GM12878 (cell line): ENCODE results near the gene ARHGAP32. TPM values are rescaled to one million over a fixed set of nuclear protein-coding genes. Genes with fewer than 3 reads are reported as not detected.

Experiments
- ATAC-seq: fragments of 200-7000 bp; cut with Tn5 transposase; 3 replicates; pipeline ENCODE4 v1.9.1; 2020; ENCODE audit warnings: mild to moderate bottlenecking, moderate library complexity
- BruUV-seq: library from RNA; stranded (reverse); fragments of 400-500 nt; replicated peaks from 2 replicates; lab custom pipeline; 2021; lab: Mats Ljungman, UMichigan
- CTCF ChIA-PET: fragments of 300-600 bp; sonication (Branson Sonifier 250); formaldehyde crosslinking; extraction: SDS; loops from one replicate; lab custom pipeline; 2021; ENCODE audit warnings: inconsistent platforms; lab: Yijun Ruan, JAX
- POLR2A ChIA-PET: fragments of 350-600 bp; formaldehyde crosslinking; extraction: SDS; loops from one replicate; lab custom pipeline; 2021; ENCODE audit warnings: inconsistent platforms; lab: Charles Lee
- RAD21 ChIA-PET: fragments of 300-600 bp; sonication (Branson Sonifier 250); formaldehyde crosslinking; loops from one replicate; lab custom pipeline; 2023; ENCODE audit warnings: antibody characterized with exemption; ENCODE audit not compliant: unreplicated experiment; lab: Charles Lee
- SMC1A ChIA-PET: fragments of 300-600 bp; sonication (Branson Sonifier 250); formaldehyde crosslinking; loops from one replicate; lab custom pipeline; 2023; ENCODE audit not compliant: unreplicated experiment, uncharacterized antibody; lab: Charles Lee
- DNase-seq: peaks from one replicate; pipeline ENCODE4 v3.0.0-alpha.2; 2011; ENCODE audit warnings: low read depth, low spot score
- FAIRE-seq: peaks from 3 replicates; lab custom pipeline; 2011; peaks lifted over from hg19 to GRCh38; lab: Jason Lieb, UNC
- H2AFZ ChIP-seq: 2 replicates; pipeline ENCODE4 v1.6.0; 2011; ENCODE audit warnings: low read depth, low read length, control low read depth; ENCODE audit not compliant: control insufficient read depth
- H3K27ac ChIP-seq: 2 replicates; pipeline ENCODE4 v1.5.1; 2011; ENCODE audit warnings: control low read depth; ENCODE audit not compliant: control insufficient read depth, insufficient read depth
- H3K27me3 ChIP-seq, 2 experiments: replicated peaks in 1 of 2; 2 replicates each; pipeline versions ENCODE4 v1.6.0 to v1.6.1; 2011; ENCODE audit warnings: low read length in 1 of 2; ENCODE audit not compliant: control insufficient read depth in 2 of 2, insufficient read depth in 2 of 2
- H3K36me3 ChIP-seq, 2 experiments: 2 replicates each; pipeline ENCODE4 v1.5.1; 2011; ENCODE audit warnings: low read length in 1 of 2; ENCODE audit not compliant: control insufficient read depth in 2 of 2, insufficient read depth in 2 of 2
- H3K4me1 ChIP-seq: 2 replicates; pipeline ENCODE4 v1.6.1; 2011; ENCODE audit warnings: mild to moderate bottlenecking, low read length, moderate library complexity, mixed read lengths; ENCODE audit not compliant: control insufficient read depth, insufficient read depth
- H3K4me2 ChIP-seq: 2 replicates; pipeline ENCODE4 v1.6.0; 2011; ENCODE audit warnings: control low read depth; ENCODE audit not compliant: control insufficient read depth, insufficient read depth
- H3K4me3 ChIP-seq: fragments of 200-600 bp; sonication (generic); 2 replicates; pipeline ENCODE4 v1.5.1; 2016
- H3K79me2 ChIP-seq: 2 replicates; pipeline ENCODE4 v1.6.0; 2011; ENCODE audit warnings: low read length; ENCODE audit not compliant: control insufficient read depth, insufficient read depth
- H3K9ac ChIP-seq: 2 replicates; pipeline ENCODE4 v1.8.0; 2011; ENCODE audit warnings: low read length, control low read depth, mixed read lengths; ENCODE audit not compliant: control insufficient read depth, insufficient read depth
- H3K9me3 ChIP-seq: replicated peaks from 3 replicates; pipeline ENCODE4 v1.5.1; 2011; ENCODE audit warnings: mild to moderate bottlenecking, low read length; ENCODE audit not compliant: control insufficient read depth, insufficient read depth
- H4K20me1 ChIP-seq: 2 replicates; pipeline ENCODE4 v1.6.0; 2011; ENCODE audit not compliant: control insufficient read depth, insufficient read depth
- CEBPB ChIP-seq, 2 experiments: fragments of 150-350 bp in 1 of 2; IDR thresholded peaks; 2 replicates each; pipeline ENCODE4 v1.6.1; 2012 to 2014; ENCODE audit warnings: low read depth in 2 of 2, low read length in 2 of 2, borderline replicate concordance in 1 of 2, inconsistent platforms in 1 of 2
- ESRRA ChIP-seq: IDR thresholded peaks from 2 replicates; pipeline ENCODE4 v1.6.1; 2012; ENCODE audit warnings: mild to moderate bottlenecking, low read length, improper control_type of control experiment
- FOXK2 ChIP-seq: fragments of 450-650 bp; IDR thresholded peaks from 2 replicates; pipeline ENCODE4 v1.6.1; 2017; ENCODE audit warnings: mild to moderate bottlenecking, moderate library complexity
- HCFC1 ChIP-seq: fragments of 150-350 bp; IDR thresholded peaks from 2 replicates; pipeline ENCODE4 v1.6.1; 2014; ENCODE audit warnings: low read length
- LARP7 ChIP-seq: fragments of 450-650 bp; IDR thresholded peaks from 2 replicates; pipeline ENCODE4 v1.6.1; 2017; ENCODE audit warnings: mild to moderate bottlenecking
- POLR2A ChIP-seq: IDR thresholded peaks from 2 replicates; pipeline ENCODE4 v1.6.1; 2011; ENCODE audit warnings: low read depth, mild to moderate bottlenecking, low read length
- SIN3A ChIP-seq: IDR thresholded peaks from 2 replicates; pipeline ENCODE4 v1.6.1; 2012; ENCODE audit warnings: low read depth, low read length, improper control_type of control experiment
- SMAD1 ChIP-seq: fragments of 450-650 bp; IDR thresholded peaks from 2 replicates; pipeline ENCODE4 v1.6.1; 2018; ENCODE audit warnings: mild to moderate bottlenecking, low read depth; ENCODE audit not compliant: partially characterized antibody
- ZBED1 ChIP-seq: IDR thresholded peaks from 2 replicates; pipeline ENCODE4 v1.6.1; 2016; ENCODE audit warnings: borderline replicate concordance
- WGBS: methylation state at CpG from one replicate; pipeline ENCODE4 v1.1.6; 2016; ENCODE audit warnings: low lambda C conversion rate; ENCODE audit not compliant: insufficient replicate concordance, insufficient coverage; ENCODE audit errors: missing lambda C conversion rate; 5-methylcytosine and 5-hydroxymethylcytosine counted together
- in situ Hi-C: fragments of 300-500 bp; cut with MboI; formaldehyde crosslinking; loops from 9 replicates; pipeline ENCODE4 v1.14.3; 2018; ENCODE audit warnings: mixed read lengths
- intact Hi-C: fragments of 100-400 bp; cut with micrococcal nuclease; formaldehyde crosslinking; loops from one replicate; pipeline ENCODE4 v1.14.2; 2022; ENCODE audit not compliant: unreplicated experiment
- polyA plus RNA-seq, 11 experiments: library from polyadenylated mRNA; depleted of rRNA in 4 of 11; unstranded in 6 of 11; stranded (reverse) in 5 of 11; fragments of >200 nt; fragmentation: Nextera tagmentation in 4 of 11; fragmentation: Illumina TruSeq in 1 of 11; extraction: Ambion mirVana in 4 of 11; extraction: Trizol in 1 of 11; gene quantifications; 1 replicate in 1 of 11; 2 replicates in 10 of 11; pipeline versions ENCODE4 v1.2.1 to v1.2.3, GENCODE V29; 2011 to 2016; ENCODE audit warnings: inconsistent platforms in 2 of 11, missing spikeins in 2 of 11, low read depth in 1 of 11
- total RNA-seq, 4 experiments: library from RNA; depleted of rRNA in 3 of 4; stranded (reverse); fragments of >200 nt in 3 of 4; fragmentation: Illumina TruSeq in 1 of 4; extraction: Trizol in 1 of 4; gene quantifications; 2 replicates each; pipeline versions ENCODE4 v1.2.1 to v1.2.3, GENCODE V29; 2013 to 2021
- TF ChIP-seq, protein P1 (sequence below): IDR thresholded peaks from 2 replicates; pipeline ENCODE4 v1.6.1; 2012; ENCODE audit warnings: low read depth, low read length, improper control_type of control experiment
- TF ChIP-seq, protein P2 (sequence below): fragments of 450-650 bp; IDR thresholded peaks from 2 replicates; pipeline ENCODE4 v1.6.1; 2017; ENCODE audit warnings: mild to moderate bottlenecking, moderate library complexity
- TF ChIP-seq, protein P3 (sequence below): fragments of 450-650 bp; IDR thresholded peaks from 2 replicates; pipeline ENCODE4 v1.6.1; 2018; ENCODE audit warnings: mild to moderate bottlenecking, low read depth, moderate library complexity; ENCODE audit not compliant: partially characterized antibody
- TF ChIP-seq, protein P4 (sequence below): IDR thresholded peaks from 2 replicates; pipeline ENCODE4 v1.6.1; 2012; ENCODE audit warnings: mild to moderate bottlenecking, low read depth, low read length

Gene ARHGAP32
- total and polyA plus RNA-seq, 10 of the 15 experiments (the other 5 are each of a cell fraction or from before 2014, with no cell fraction given): under 0.01 to 0.46 (median 0.12) TPM; not detected in 1

DNA sequence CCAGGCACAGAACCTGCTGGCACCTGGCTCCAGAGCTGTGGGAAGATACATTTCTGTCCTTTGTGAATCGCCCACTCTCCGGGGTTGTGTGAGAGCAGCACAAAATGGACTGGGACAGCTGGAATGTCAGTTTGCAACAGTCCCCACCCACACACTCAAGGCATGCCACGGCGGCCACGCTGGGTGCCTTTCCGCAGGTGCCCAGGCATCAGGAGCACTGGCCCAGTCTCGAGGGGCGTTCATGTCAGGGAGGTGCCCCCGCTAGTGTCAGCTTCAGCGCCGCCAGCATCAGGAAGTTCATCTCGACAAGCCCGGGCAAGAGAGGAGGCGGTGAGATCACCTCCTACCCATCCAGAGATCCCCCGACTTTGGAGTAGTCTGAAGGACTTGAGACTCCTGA, 251.5 kb downstream of the ARHGAP32 start:
- SMC1A ChIA-PET: interaction anchor here (1.1 to 1.4 kb wide), 2 partner anchors 13 to 16 kb away, joined by 3 to 5 read pairs; no protein-coding TSS in a partner anchor
- TF ChIP-seq ZBED1: no peak
- no peak for TF ChIP-seq CEBPB (IDR thresholded peaks at IDR 0.05; ENCODE audit: borderline replicate concordance in 1 of 2, low read depth in 2 of 2, low read length in 2 of 2)
- TF ChIP-seq SMAD1: no peak
- no peak for TF ChIP-seq POLR2A
- no peak for TF ChIP-seq FOXK2
- TF ChIP-seq, protein P1, sequence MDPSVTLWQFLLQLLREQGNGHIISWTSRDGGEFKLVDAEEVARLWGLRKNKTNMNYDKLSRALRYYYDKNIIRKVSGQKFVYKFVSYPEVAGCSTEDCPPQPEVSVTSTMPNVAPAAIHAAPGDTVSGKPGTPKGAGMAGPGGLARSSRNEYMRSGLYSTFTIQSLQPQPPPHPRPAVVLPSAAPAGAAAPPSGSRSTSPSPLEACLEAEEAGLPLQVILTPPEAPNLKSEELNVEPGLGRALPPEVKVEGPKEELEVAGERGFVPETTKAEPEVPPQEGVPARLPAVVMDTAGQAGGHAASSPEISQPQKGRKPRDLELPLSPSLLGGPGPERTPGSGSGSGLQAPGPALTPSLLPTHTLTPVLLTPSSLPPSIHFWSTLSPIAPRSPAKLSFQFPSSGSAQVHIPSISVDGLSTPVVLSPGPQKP: no peak
- TF ChIP-seq, protein P2, sequence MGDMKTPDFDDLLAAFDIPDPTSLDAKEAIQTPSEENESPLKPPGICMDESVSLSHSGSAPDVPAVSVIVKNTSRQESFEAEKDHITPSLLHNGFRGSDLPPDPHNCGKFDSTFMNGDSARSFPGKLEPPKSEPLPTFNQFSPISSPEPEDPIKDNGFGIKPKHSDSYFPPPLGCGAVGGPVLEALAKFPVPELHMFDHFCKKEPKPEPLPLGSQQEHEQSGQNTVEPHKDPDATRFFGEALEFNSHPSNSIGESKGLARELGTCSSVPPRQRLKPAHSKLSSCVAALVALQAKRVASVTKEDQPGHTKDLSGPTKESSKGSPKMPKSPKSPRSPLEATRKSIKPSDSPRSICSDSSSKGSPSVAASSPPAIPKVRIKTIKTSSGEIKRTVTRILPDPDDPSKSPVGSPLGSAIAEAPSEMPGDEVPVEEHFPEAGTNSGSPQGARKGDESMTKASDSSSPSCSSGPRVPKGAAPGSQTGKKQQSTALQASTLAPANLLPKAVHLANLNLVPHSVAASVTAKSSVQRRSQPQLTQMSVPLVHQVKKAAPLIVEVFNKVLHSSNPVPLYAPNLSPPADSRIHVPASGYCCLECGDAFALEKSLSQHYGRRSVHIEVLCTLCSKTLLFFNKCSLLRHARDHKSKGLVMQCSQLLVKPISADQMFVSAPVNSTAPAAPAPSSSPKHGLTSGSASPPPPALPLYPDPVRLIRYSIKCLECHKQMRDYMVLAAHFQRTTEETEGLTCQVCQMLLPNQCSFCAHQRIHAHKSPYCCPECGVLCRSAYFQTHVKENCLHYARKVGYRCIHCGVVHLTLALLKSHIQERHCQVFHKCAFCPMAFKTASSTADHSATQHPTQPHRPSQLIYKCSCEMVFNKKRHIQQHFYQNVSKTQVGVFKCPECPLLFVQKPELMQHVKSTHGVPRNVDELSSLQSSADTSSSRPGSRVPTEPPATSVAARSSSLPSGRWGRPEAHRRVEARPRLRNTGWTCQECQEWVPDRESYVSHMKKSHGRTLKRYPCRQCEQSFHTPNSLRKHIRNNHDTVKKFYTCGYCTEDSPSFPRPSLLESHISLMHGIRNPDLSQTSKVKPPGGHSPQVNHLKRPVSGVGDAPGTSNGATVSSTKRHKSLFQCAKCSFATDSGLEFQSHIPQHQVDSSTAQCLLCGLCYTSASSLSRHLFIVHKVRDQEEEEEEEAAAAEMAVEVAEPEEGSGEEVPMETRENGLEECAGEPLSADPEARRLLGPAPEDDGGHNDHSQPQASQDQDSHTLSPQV: no peak
- TF ChIP-seq ESRRA: no peak
- TF ChIP-seq SIN3A: no peak
- TF ChIP-seq, protein P3, sequence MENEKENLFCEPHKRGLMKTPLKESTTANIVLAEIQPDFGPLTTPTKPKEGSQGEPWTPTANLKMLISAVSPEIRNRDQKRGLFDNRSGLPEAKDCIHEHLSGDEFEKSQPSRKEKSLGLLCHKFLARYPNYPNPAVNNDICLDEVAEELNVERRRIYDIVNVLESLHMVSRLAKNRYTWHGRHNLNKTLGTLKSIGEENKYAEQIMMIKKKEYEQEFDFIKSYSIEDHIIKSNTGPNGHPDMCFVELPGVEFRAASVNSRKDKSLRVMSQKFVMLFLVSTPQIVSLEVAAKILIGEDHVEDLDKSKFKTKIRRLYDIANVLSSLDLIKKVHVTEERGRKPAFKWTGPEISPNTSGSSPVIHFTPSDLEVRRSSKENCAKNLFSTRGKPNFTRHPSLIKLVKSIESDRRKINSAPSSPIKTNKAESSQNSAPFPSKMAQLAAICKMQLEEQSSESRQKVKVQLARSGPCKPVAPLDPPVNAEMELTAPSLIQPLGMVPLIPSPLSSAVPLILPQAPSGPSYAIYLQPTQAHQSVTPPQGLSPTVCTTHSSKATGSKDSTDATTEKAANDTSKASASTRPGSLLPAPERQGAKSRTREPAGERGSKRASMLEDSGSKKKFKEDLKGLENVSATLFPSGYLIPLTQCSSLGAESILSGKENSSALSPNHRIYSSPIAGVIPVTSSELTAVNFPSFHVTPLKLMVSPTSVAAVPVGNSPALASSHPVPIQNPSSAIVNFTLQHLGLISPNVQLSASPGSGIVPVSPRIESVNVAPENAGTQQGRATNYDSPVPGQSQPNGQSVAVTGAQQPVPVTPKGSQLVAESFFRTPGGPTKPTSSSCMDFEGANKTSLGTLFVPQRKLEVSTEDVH: no peak
- TF ChIP-seq LARP7: no peak
- TF ChIP-seq HCFC1: no peak
- TF ChIP-seq, protein P4, sequence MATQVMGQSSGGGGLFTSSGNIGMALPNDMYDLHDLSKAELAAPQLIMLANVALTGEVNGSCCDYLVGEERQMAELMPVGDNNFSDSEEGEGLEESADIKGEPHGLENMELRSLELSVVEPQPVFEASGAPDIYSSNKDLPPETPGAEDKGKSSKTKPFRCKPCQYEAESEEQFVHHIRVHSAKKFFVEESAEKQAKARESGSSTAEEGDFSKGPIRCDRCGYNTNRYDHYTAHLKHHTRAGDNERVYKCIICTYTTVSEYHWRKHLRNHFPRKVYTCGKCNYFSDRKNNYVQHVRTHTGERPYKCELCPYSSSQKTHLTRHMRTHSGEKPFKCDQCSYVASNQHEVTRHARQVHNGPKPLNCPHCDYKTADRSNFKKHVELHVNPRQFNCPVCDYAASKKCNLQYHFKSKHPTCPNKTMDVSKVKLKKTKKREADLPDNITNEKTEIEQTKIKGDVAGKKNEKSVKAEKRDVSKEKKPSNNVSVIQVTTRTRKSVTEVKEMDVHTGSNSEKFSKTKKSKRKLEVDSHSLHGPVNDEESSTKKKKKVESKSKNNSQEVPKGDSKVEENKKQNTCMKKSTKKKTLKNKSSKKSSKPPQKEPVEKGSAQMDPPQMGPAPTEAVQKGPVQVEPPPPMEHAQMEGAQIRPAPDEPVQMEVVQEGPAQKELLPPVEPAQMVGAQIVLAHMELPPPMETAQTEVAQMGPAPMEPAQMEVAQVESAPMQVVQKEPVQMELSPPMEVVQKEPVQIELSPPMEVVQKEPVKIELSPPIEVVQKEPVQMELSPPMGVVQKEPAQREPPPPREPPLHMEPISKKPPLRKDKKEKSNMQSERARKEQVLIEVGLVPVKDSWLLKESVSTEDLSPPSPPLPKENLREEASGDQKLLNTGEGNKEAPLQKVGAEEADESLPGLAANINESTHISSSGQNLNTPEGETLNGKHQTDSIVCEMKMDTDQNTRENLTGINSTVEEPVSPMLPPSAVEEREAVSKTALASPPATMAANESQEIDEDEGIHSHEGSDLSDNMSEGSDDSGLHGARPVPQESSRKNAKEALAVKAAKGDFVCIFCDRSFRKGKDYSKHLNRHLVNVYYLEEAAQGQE: no peak

More for the DNA sequence above, 251.5 kb downstream of the ARHGAP32 start:
- BruUV-seq: no TSS peak
- DNase-seq (no peak), FAIRE-seq (no peak), ATAC-seq (no peak)
- Histone ChIP-seq H3K79me2 (no peaks in the 10 kb centered on the region), H3K27me3 (peaks cover 0 to 7% of the 10 kb centered on the region in 2 experiments; a peak in 2 of 4 replicates), H3K4me1 (no peaks in the 10 kb centered on the region), H3K4me2 (no peak overlapping the region), H3K36me3 (no peaks in the 10 kb centered on the region), H4K20me1 (no peaks in the 10 kb centered on the region; the same call in 1 of the 2 replicates), H3K9ac (no peak overlapping the region), H2AFZ (no peak overlapping the region), H3K4me3 (no peak overlapping the region), H3K9me3 (no peaks in the 10 kb centered on the region), H3K27ac (no peak overlapping the region)
- ChIA-PET RAD21 (interaction anchor here (0.6 to 1.0 kb wide), 2 partner anchors 37 to 49 kb away, joined by 3 to 4 read pairs; no protein-coding TSS in a partner anchor), CTCF (interaction anchor here (0.9 to 4.9 kb wide), 4 partner anchors 8 to 55 kb away, joined by 3 to 21 read pairs (median 4); no protein-coding TSS in a partner anchor), POLR2A (no interaction called here)
- 41% methylated on average over 15 of the region's 15 CpGs for WGBS
- intact Hi-C loops: no loop called here
- in situ Hi-C loops: no loop called here
